NCI-H146 treated with DMSO at 0.1 percent for 48 hours (cell line): ENCODE results near the gene FAM222A.

Experiments used
- DNase-seq: peaks from one replicate; lab custom pipeline; 2025; ENCODE audit not compliant: unreplicated experiment; lab: John Stamatoyannopoulos, UW

FAM222A gene

DNA sequence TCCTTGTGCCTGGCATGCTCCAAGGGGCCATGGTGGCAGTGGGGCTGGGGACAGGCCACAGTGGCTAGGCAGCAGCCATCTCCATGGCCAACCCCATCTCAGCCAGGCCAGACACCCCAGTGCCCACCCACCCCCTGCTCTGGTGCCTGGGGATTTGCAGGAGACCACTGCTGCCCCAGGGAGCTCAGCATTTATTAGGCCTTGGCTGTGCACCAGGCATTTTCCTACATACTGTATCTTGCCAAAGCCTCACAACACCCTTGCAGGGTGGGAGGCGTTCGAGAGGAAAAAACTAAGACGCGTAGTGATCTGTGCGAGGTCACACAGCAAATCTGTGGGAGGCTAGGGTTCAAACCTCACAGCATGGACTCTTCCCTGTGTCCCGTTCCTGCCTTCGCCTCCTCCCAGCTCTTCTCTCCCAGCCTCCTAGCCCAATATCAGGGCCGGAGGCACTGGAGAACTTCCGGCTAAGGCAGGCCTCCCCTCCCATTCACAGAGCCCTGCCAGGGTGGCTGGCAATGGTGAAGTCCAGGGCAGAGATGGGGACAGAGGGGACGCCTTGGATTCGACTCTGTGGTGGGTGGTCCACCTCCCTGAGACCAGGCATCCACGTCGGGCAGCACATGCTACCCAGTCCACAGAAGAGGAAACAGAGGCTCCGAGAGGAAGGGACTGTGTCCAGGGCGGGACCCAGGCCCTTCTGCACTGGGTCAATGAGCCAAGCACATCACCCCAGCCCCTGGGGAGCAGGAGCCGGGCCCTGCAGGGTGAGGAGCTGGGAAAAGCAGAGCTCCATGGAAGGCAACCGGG lies 57.4 kb downstream of the FAM222A start:
- DNase-seq, result no peak

DNA sequence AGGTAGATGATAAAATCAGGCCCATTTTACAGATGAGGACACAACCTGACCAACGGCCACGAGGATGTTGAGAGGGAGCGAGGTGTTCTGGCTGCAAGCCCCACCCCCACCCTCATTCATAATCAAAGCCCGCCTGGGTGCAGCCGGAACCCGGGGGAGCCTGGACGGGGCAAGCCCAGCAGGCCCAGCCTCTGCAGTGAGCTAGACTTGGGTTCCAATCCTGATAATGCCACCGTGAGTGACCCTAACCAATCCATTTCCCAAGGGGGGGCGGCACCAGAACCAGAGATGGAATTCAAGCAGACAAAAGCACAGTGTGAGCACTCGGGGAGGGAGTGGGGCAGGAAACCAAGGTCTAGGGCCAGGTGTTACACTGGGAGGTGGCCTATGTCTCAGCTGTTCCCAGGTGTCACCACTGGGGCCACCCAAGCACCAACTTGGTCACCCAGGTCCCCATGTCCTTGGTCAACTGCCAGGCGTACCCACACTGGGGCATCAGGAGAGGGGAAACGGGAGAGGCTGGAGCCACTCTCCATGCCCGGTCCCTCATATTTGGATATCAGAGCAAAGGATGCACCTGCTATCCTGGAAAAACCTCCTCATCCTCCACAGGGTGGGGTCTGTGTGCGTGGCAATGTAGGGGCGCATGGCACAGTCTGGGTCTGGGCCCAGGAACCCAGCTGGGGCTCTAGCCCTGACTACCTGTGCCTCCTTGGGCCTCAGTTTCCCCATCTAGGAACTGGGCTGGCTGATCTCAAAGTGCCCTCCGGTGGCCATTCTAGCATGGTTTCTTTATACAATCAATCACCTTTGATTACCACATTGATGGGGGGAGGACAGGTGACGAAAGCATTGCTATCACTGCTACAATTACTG lies 58.4 kb downstream of the FAM222A start:
- no peak for DNase-seq

DNA sequence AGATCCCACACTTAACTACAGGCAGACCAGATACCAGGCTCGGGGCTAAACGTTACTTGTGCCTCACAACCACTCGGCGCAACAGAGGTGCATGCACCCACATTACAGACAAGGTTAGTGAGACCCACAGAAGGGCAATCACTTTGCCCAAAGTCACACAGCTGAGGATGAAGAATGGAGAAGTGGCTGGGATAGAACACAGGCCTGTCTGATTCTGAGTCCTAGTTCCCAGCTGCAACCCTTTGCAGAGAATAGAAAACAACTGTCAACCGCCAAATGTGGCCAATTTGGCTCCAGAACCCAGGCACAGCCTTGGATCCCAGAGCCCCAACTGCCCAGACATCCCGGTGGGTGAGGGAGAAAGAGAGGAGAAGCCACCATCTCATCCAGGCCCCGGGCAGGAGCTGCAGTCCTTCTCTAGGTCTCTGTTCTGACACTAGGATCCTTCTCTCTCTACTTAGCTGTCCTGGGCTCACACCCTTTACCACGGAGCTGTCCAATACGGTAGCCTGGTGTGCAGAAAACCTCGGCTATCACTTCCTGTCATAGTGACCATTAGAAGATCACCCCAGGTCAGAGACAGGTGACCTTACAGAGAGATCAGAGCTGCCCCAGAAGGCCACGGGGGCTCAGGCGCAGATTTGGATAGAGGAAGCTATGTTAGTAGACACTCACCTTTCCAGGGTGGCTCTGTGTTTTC lies 59.1 kb downstream of the FAM222A start:
- DNase-seq, result no peak

DNA sequence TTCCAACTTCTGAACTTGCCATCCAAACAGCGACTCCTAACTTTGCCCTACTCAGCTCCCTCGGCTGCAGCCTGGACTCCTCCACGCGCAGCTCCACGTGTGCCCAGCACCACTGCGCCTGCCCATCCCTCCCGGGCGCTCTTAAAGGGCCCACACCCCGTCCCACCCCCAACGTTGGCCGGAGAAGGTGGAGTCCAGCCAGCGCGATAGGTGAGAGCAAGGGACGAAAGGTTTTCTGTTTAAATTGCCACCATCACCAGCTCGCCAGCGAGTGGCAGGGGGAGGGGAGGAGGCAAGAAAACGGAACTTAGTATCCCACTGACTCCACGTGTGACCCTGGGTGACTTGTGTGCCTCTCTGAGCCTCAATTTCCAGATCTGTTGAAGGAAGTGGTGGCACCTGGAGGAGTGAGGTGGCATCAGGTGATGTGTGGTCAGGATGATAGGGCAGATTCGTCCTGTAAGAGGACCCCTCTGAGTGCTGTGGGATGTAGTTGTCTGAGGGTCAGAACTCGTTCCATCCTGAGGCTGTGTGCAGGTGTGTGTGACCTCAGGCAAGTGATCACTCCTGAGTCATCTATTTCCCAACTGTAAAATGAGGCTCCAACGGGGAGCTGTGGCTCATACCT lies 59.9 kb downstream of the FAM222A start:
- no peak for DNase-seq

DNA sequence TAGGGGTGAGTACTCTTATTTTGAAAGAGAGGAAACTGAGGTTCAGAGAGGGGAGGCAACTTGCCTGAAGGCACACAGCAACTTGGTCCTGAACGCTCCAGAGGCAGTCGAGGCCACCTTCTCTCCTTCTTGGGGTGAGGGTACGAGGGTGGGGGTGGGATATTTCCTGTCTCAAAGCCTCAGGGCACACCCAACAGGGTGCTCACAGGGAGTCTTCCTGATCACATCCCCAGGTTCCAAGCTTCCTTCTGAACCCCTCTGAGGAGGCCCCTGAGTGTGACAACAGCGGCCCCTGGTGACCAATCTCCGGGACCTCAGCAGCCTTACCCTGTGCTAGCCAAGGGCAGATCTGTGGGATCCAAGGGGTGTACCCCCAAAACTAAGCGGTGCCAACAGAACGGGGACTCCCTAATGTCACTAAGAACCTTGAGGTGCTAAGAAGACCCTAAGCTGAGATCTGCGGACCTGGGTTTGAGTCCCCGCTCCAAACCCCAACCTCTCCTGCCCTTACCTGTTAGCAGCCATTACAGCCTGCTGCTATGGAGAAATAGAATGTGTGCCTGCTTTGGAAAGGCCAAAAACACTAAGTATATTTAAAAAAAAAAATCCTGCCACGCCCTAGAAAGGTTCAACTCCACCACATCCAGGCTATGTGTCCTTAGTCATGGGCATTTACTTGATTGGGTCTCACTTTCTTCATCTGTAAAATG lies 61.7 kb downstream of the FAM222A start:
- DNase-seq, result peak; percentile 19

DNA sequence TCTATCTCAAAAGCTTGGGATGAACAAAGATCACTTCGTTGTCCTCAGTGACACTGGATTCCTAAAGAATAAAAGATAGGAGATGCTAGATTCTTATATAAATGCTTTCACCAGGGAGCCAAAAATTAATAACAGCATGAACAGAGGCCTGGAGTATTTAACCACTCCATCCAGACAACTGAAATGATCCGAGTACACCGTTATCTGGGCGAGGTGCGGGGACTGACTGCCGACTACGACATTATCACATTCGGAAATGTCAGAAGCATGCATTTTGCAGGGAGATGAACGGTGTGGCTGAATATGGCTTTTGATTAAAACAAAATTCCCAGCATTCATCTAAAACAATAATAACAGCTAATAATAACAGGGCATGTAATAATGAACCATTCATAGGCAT lies 63.0 kb downstream of the FAM222A start:
- no peak for DNase-seq

DNA sequence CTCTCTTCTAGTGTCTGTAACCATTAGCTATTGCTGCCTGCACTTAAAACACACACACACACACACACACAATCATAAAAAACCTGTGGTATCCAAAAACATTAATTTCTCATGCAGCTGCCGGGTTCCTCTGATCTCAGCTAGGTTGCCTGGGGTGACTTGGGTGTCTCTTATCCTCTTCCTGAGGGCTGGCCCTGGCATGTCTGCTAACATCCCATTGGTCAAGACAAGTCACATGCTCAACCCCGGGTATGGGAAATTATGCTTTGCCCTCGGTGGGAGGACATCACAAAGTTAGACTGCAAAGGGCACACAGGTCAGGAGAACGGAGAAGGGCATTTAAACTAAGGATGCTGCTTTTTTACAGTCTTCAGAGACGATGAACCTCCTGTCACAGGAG lies 63.9 kb downstream of the FAM222A start:
- no peak for DNase-seq

DNA sequence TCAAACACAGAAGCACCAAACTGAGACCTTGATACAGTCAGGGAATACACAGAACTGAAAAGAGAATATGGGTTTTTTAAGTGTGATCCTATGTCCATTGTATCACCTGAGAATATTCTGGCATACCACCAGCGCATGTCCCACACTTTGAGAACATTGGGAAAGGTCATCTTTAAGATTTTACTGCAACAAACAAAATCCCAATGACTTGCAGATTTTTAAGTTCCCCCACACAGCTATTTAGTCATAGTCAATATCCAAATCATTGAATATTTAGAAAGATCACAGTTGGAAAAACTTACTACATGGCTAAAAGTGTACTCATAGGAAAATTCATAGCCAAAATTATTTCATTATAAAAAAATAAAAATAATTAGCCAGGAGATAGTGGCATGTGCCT lies 65.1 kb downstream of the FAM222A start:
- no peak for DNase-seq

DNA sequence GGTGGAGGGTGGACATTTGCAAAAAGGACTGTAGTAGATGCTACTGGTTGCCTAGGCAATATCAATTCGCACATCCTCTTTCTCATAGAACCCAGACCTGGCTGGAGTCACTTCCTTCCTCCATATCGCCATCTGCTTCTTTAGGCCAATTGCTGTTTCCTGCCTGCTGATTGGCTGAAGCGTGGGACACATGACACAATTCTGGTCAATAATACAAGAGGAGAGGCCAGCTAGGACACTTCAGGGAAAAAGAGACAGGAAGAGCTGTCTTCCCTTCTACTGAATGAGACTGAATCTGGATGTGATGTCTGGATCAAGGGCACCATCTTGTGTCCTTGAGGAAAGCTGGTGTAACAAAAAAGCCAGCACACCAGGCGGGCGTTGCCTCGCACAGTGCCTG lies 65.8 kb downstream of the FAM222A start:
- no peak for DNase-seq

DNA sequence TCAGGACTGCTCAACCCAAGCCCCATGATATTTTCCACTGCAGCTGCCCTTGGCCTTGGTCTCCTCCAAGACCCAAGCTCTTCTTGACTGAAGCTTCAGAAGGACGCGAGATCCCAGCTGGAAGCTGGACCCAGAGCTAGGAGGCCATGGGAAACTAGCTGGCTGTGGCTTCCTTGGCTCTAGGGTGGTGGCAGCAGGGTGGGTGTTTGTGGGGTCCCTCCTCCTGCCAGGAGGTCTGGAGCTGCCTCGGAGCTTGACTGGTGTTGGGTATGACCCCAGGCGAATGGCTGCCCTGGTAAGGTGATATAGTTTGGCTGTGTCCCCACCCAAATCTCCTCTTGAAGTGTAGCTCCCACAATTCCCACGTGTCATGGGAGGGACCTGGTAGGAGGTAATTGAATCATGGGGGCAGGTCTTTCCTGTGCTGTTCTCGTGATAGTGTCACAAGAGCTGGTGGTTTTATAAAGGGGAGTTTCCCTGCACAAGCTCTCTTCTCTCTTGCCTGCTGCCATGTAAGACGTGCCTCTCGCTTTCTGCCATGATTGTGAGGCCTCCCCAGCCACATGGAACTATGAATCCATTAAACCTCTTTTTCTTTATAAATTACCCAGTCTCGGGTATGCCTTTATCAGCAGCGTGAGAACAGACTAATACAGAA lies 68.2 kb downstream of the FAM222A start:
- no peak for DNase-seq

DNA sequence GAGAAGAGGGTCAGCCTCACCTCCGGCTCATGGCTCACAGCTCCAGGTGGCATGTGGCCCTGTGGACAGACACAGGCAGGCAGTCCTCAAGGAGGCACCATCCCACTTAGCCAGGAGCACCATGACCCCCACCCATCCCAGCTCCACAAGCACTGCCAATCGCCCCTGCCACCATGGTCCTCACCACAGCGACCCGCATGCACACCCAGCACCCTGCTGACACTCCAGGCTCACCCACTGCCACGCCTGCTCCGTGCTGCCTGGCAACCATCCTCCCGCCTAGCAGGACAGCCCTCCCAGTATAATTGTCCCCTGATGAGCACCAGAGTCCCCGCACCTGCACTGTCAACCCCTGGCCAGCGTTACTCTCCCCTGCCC lies 68.7 kb downstream of the FAM222A start:
- peak; percentile 27 for DNase-seq

DNA sequence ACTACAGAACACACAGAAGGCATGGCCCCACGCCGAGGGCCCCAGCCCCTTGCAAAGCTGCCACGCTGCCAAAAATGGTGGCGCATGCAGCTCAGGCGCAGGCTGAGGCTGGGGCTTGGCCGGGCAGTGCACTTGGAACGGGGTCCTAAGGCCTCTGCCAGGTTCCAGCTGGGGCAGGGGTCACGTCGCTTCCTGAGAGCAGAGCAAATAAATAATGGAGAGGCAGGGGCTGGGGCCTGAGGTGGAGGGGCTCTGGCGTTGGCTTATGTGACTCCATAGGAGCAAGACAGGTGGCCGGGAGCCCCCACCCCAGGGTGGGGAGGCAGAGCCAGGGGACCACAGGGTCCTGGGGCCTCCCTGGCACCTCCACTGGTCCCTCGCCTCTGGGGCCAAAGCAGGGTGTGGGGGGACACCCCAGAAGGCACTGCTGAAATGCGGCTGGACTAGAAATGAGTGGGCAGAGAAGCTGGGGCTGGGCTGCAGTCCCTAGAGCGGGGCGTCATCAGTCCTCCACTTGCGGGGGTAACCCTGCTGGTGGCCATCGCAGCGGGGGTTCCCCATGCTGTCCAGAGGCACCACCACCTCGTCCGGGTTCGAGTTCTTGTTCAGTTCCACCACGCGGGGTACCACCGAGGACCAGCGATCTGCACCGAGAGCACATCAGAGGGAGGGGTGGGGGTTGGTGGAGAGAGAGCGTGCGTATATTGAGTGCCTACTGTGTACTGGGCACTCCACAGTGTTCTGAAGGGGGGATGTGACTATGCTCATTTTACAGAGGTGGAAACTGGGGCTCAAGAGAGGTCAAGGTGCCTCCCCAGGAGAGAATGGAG lies 69.7 kb downstream of the FAM222A start:
- no peak for DNase-seq

DNA sequence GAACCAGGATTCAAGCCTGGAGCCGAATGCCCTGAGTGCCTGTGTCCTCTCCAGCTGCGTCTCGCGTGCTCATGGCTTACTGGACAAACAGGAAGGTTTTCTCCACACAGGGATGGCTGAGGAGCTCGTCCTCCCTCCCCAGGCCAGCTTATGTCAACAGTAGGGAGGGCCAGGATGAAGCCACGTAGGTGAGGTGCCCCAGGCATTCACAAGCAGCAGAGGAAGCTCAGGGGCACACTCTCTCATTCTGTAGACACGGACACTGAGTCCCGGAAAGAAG lies 70.3 kb downstream of the FAM222A start:
- no peak for DNase-seq

DNA sequence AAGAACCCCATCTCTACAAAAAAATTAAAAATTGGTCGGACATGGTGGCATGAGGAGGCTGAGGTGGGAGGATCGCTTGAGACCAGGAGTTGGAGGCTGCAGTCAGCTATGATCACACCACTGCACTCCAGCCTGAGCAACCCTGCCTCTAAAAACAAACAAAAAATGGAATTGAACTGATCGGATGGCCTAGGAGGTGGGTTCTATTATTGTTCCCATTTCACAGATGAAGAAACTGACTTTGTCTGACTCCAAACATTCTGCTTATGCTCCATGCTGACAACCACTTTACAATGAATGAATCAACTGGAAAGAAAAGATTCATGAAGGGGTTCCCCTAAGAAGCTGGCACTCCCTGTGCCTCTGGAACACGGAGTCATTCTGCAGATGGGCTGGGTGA lies 72.2 kb downstream of the FAM222A start:
- no peak for DNase-seq

DNA sequence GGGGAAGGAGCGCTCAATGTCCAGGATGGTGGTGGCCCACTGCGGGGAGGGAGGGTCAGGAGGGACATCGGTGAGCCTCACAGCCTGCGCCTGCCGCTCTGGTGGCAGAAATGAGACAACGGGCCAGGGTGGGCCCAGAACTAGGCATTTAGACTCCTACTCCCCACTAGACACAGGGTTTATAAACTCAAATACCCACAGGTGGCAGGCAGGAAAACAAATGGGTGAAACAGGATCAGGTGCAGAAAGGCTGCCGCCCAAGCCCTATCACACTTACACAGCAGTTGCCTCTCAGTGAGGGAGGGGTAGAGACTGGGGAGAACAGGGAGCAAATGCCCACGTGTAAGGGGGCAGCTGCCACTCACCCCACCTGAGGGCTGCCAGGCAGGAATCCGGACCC lies 73.2 kb downstream of the FAM222A start:
- no peak for DNase-seq

DNA sequence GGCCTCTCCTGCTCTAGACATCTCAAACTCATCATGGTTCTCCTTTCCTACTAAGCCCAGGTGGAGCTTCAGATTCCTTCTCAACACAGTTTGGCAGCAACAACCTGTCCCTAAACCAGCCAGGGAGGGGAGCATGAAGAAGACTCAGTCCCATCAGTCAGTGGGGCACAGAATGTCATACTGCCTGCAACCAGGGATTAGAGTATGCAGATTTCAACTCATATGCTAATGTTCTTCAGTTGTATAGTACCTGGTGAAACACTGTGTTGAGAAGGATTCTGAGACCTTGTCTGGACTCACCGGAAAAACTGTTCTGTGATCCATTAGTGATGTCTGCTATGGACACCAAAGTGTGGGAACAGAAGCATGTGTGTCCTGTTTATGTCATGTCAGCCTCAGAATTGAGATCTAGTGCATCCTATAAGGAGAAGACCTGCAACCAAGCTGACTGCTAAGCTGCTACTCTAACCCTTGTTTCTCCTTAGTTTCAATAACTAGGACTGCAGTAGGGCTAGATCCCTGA lies 76.0 kb downstream of the FAM222A start:
- no peak for DNase-seq

DNA sequence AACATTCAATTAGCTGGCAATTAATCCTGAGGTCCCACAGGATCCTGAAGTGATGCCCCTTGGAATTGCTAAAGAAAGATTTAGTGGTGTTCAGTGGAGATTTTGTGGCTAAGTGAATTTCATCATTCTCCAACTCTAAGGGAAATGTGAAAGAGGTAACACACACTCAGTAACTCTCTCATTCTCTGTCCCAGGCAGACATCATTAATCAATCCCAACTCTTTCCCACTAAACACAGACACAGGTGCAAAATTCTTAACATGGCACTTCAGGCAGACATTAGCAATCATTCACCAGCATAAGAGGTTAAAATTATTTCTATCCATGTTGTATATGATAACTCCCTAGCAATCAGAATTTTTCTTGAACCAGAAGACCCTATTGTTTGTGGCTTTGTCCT lies 79.4 kb downstream of the FAM222A start:
- no peak for DNase-seq

DNA sequence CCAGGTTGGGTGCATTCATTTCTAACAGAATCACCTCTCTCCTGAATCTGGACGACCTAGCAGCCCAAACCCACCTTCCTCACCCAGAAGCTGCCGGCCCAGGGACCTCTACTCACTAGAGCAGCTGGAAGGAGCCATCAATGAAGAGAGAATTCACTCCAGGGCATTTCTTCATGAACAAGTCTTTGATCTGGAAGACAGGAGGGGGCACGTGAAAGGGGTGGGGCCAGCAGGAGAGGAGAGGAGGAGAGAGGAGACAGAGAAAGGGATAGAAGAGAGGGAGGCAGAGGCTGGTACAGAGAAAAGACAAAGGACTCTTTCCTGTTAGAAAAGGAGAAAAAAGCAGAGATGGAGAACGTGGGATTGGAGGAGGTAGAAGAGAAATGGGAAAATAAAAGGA lies 79.8 kb downstream of the FAM222A start:
- no peak for DNase-seq

DNA sequence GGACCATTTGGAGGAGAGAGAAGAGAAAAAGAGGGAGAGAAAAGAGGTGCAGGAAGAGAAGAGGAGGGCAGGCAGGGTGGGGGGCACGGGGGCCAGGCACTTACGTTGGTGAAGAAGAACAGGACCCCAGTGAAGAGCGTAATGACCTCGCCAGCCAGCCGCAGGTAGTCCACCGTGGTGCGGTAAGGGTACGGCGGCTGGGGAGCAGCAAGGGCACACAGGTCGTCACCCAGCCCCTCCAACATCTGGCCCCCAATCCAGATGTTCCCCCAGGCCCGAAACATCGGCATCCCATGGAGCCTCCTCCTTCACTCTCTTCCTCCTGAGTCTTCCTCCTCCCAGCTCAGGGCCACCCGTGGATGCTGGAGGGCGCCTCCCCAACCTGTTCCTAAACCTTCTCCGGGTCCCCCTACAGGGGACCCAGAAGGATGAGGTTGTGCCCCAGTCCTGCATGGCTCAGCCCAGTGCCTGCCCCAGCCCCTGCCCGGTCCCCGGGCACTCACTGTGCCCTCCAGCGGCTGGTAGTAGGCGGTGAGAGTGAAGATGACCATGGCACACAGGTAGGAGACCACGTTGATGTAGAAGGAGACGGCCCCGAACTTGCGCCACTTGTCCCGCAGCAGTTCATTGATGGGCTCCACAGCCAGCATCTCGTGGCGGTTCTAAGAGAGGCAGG lies 80.3 kb downstream of the FAM222A start:
- no peak for DNase-seq
